Measurements from ENCODE around the gene EDA.

DNA sequence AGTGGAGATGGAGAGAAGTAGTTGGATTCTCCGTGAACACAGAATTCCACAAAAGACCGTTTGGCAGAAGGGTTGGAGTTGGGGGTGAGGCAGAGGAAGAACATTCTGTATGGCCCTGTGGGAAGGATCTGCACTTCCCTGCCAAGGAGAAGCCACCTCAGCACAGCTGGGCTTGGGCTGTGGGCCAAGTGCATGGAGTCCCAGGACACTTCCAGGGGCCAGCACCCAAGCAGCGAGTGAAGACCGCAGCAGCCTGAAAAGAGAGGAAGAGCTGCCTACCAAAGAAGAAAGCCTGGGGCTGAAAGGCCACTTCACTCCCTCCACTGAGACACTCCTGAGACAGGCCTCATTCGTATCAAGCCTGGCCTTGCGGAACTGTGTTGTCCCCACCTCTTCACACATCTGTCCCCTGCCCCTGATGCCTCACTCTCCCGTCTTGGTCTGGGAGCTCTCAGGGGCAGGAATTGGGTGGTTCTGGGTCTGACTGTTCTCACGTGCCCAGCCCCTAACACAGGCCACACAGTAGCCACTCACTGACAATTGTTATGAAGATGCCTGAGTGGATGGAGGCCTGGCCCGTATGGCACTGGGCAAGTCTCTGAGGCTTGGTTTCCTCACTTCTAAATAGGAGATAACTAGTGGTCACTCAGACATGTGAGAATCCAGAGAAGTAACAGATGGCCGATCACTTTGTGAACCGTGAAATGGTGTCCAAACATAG lies 437.1 kb downstream of the EDA start:
- no peak for TF ChIP-seq FOXM1 (IDR thresholded peaks at IDR 0.05; ENCODE audit: borderline replicate concordance, low read depth)
- TF ChIP-seq, protein P1, sequence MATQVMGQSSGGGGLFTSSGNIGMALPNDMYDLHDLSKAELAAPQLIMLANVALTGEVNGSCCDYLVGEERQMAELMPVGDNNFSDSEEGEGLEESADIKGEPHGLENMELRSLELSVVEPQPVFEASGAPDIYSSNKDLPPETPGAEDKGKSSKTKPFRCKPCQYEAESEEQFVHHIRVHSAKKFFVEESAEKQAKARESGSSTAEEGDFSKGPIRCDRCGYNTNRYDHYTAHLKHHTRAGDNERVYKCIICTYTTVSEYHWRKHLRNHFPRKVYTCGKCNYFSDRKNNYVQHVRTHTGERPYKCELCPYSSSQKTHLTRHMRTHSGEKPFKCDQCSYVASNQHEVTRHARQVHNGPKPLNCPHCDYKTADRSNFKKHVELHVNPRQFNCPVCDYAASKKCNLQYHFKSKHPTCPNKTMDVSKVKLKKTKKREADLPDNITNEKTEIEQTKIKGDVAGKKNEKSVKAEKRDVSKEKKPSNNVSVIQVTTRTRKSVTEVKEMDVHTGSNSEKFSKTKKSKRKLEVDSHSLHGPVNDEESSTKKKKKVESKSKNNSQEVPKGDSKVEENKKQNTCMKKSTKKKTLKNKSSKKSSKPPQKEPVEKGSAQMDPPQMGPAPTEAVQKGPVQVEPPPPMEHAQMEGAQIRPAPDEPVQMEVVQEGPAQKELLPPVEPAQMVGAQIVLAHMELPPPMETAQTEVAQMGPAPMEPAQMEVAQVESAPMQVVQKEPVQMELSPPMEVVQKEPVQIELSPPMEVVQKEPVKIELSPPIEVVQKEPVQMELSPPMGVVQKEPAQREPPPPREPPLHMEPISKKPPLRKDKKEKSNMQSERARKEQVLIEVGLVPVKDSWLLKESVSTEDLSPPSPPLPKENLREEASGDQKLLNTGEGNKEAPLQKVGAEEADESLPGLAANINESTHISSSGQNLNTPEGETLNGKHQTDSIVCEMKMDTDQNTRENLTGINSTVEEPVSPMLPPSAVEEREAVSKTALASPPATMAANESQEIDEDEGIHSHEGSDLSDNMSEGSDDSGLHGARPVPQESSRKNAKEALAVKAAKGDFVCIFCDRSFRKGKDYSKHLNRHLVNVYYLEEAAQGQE (IDR thresholded peaks at IDR 0.05; ENCODE audit: low read depth): no peak
